ELF-1 (cell line): ENCODE results near the gene PRKAB2.

ENCODE experiments used
- DNase-seq: peaks from one replicate; pipeline ENCODE4 v3.0.0-alpha.2; 2016; ENCODE audit warnings: low read depth, low spot score

PRKAB2 gene

GRCh38 chr1:147110434-147110833, 61.8 kb downstream of the PRKAB2 start:
- no peak for DNase-seq

- no peak for DNase-seq
Measured at GRCh38 chr1:147109762-147110161, 62.5 kb downstream of the PRKAB2 start.

GRCh38 chr1:147109041-147109440, 63.2 kb downstream of the PRKAB2 start:
- no peak for DNase-seq

GRCh38 chr1:147106407-147106881, 65.8 kb downstream of the PRKAB2 start:
- peak; percentile 54 for DNase-seq

GRCh38 chr1:147105909-147106308, 66.4 kb downstream of the PRKAB2 start:
- peak; percentile 11 for DNase-seq
